C4-2B (cell line): ENCODE results near the gene IWS1.

Experiments used
- ZFX ChIP-seq: fragments of 450-650 bp; IDR thresholded peaks from 2 replicates; pipeline ENCODE4 v1.6.1; 2017
- TF ChIP-seq, protein P1 (sequence below): fragments of 450-650 bp; conservative IDR thresholded peaks from 2 replicates; pipeline ENCODE4 v1.5.1; 2017; ENCODE audit warnings: mild to moderate bottlenecking

GRCh38 chr2:127437056-127437455 is 89.2 kb downstream of the IWS1 start:
- TF ChIP-seq, protein P1, sequence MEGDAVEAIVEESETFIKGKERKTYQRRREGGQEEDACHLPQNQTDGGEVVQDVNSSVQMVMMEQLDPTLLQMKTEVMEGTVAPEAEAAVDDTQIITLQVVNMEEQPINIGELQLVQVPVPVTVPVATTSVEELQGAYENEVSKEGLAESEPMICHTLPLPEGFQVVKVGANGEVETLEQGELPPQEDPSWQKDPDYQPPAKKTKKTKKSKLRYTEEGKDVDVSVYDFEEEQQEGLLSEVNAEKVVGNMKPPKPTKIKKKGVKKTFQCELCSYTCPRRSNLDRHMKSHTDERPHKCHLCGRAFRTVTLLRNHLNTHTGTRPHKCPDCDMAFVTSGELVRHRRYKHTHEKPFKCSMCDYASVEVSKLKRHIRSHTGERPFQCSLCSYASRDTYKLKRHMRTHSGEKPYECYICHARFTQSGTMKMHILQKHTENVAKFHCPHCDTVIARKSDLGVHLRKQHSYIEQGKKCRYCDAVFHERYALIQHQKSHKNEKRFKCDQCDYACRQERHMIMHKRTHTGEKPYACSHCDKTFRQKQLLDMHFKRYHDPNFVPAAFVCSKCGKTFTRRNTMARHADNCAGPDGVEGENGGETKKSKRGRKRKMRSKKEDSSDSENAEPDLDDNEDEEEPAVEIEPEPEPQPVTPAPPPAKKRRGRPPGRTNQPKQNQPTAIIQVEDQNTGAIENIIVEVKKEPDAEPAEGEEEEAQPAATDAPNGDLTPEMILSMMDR: no peak
- TF ChIP-seq ZFX: no peak
